H7 (cell line): ENCODE results near the gene ADGRL1. TPM values are rescaled to one million over a fixed set of nuclear protein-coding genes. Genes with fewer than 3 reads are reported as not detected.
"Not testable (repeated sequence)": the region's sequence is repeated elsewhere in the genome, so short reads cannot be mapped to it uniquely, and the experiment has no call there.

ENCODE experiments used
- DNase-seq: peaks from one replicate; pipeline ENCODE4 v3.0.0; 2012
- H3K27me3 ChIP-seq: 2 replicates; pipeline ENCODE4 v1.6.0; 2011; ENCODE audit warnings: mild to moderate bottlenecking, low read length; ENCODE audit not compliant: control insufficient read depth, insufficient read depth
- H3K36me3 ChIP-seq: replicated peaks from 2 replicates; pipeline ENCODE4 v1.5.1; 2011; ENCODE audit warnings: low read length; ENCODE audit not compliant: control insufficient read depth, insufficient read depth
- H3K4me3 ChIP-seq: 2 replicates; pipeline ENCODE4 v1.5.1; 2011; ENCODE audit warnings: low read depth, mild to moderate bottlenecking, control low read depth, low read length, moderate library complexity; ENCODE audit not compliant: insufficient read depth
- total RNA-seq: library from RNA; depleted of rRNA; stranded (reverse); fragments of >200 nt; shearing (Covaris generic); gene quantifications from 2 replicates; pipeline ENCODE4 v1.2.3, GENCODE V29; 2014

ADGRL1 gene
- total RNA-seq, 1 experiment from 2014 or later, result 60.7 TPM

DNA sequence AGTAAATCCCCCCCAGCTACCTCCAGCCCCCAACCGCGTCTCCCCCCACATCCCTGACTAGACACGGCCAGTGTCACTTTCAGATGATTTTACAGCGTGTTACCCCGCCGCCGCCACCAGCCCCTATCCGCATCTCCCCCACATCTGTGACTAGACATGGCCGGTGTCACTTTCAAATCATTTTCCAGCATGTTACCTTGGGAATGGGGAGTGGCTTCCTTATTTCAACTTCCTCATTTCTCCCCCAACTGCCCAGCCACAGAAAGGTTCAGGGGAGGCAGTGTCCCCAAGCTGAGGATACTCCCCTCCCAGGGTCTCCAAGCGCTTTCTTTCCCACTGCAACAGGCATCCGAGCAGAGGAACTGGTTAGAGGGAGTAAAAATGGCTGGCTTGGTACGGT lies 18.4 kb downstream of the ADGRL1 start:
- DNase-seq, result no peak
- Histone ChIP-seq H3K36me3 (peaks cover 1% of the 10 kb centered on the region), H3K4me3 (no peak overlapping the region), H3K27me3 (no peaks in the 10 kb centered on the region)

DNA sequence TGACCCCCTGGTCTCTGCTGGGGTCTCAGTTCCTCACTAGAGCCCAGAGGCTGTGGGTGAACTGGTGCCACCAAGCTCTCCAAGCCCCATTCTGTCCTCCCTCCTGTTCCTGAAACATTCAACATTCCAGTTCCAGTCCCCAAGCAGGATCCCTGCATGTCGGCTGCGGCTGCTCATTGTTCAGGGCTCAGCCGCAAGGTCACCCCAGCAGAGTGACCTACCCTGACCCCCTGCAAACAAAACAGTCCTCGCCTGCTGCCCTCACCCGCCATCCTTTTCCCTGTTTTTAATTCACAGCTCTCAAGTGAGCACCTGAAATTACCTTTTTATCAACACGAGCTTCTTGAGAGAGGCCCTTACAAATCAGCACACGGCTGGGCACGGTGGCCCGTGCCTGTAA lies 19.3 kb downstream of the ADGRL1 start:
- H3K4me3 ChIP-seq, H3K36me3 ChIP-seq, DNase-seq, H3K27me3 ChIP-seq: not testable (repeated sequence)

DNA sequence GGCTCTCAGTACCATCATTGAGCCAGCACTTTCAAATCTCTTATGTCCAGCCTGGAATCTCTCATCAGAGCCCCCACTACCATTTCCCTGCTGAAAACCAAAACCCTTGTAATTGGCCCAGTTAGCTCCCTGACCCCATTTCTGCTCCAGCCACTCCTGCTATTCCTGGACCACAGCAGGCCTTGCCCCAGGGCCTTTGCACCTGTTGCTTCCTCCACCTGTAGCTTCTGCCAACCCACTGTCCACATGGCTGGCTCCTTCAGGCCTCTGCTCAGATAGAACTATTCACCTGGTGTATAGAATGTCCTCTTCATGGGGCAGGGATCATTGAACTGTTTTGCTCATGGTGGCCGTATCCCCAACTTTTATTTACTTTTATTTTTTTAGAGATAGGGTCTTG lies 20.3 kb downstream of the ADGRL1 start:
- not testable (repeated sequence) for DNase-seq, H3K4me3 ChIP-seq, H3K27me3 ChIP-seq, H3K36me3 ChIP-seq

DNA sequence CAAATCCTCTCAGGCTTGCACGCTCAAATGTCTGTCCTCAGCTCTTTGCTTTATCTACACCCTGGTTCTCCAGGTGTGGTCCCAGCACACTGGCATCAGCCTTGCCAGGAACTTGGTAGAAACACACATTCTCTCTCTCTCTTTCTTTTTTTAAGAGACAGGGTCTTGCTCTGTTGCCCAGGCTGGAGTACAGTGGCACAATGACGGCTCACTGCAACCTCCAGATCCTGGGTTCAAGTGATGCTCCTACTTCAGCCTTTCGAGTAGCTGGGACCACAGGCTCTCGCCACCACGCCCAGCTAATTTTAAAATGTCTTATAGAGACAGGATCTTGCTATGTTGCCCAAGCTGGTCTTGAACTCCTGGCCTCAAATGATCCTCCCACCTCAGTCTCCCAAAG lies 20.8 kb downstream of the ADGRL1 start:
- H3K4me3 ChIP-seq, result no peak overlapping the region
- no peaks in the 10 kb centered on the region for H3K27me3 ChIP-seq
- H3K36me3 ChIP-seq, result peaks cover 1% of the 10 kb centered on the region
- no peak for DNase-seq

DNA sequence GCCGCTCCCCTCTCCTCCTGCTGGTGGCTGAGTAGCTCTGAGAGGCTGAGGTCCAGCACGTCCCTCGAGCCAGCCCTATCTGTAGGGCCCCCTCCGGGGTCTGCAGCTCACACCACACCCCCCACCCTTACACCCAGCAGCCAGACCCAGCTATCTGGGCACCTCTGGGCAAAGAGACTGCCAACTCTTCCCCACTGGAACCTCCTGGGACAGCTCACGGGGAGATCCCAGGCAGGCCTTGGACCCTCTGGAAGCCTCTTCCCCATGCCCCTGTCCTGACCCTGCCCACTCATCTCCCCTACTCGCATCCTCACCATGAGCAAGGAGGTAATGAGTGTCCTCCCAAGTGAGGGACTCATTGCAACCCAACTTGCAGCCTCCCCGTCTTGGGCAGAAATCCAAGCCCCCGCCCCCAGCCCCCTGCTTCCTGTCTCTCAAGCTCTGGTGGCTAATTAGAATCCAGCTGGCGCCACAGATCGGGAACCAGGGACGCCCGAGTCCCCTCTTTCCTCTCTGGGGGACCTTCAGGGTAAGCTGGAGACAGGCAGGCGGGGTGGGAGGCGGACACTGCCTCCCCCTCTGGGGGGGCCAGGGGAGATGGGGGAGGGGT lies 22.1 kb downstream of the ADGRL1 start:
- H3K4me3 ChIP-seq, result no peak overlapping the region
- H3K27me3 ChIP-seq, result no peaks in the 10 kb centered on the region
- H3K36me3 ChIP-seq, result peaks cover 2% of the 10 kb centered on the region; the same call in 1 of the 2 replicates
- peak; percentile 70 for DNase-seq

DNA sequence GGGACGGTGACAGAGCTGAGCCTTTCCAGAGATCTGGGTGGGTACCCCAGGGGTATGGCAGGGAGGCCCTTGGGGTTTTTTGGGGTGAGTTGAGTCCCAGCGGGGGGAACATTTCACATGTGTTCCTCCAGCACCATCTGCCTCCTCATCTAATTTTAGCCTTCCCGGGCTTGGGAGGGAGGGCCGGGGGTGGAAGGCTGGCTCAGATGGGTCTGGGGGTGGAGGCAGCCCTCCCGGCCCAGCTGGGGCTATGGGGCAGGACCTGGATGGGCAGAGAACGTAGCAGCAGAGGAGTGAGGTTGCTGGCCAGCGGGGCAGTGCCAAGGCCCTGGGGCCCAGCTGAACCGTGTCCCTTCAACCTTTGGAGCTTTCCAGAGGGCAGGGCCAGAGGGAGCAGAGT lies 23.5 kb downstream of the ADGRL1 start:
- no peaks in the 10 kb centered on the region for H3K27me3 ChIP-seq
- peak; percentile 53 for DNase-seq
- H3K36me3 ChIP-seq, result peaks cover 4% of the 10 kb centered on the region

DNA sequence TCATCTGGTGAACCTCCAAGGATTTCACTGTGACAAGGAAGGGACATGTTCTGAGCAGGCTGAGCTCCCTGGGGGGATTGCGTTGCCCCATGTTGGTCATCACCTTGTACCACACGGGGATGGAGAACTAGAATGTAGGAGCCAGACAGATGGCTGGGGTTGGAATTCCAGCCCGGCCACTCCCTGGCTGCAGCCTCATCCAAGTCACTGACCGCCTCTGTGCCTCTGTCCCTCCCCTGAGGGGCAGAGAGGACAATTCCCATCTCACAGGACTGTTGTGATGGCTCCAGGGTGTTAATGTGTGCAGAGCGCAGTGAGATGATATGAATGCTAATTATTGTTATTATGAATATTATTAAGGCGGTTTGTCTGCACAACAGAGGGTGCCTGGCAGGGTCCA lies 24.1 kb downstream of the ADGRL1 start:
- DNase-seq, result peak; percentile 16
- Histone ChIP-seq H3K36me3 (peaks cover 10% of the 10 kb centered on the region), H3K27me3 (no peaks in the 10 kb centered on the region), H3K4me3 (no peak overlapping the region)

More for the DNA sequence above, 23.5 kb downstream of the ADGRL1 start:
- H3K4me3 ChIP-seq, result no peak overlapping the region

DNA sequence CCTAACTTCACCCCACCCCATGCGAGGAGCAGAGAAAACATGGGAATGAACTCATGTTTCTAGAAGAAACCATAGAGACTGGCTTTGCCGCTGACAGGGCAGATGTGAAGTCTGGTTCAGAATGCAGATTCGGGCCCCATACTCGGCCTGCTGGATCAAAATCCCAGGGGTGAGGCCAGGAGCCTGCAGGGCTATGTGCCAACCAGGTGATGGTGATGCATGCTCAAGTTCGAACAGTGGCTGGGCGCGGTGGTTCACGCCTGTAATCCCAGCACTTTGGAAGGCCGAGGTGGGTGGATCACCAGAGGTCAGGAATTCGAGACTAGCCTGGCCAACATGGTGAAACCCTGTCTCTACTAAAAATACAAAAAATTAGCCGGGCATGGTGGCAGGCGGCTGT lies 24.8 kb downstream of the ADGRL1 start:
- peak; percentile 10 for DNase-seq
- H3K36me3 ChIP-seq, result peaks cover 12% of the 10 kb centered on the region
- H3K4me3 ChIP-seq, H3K27me3 ChIP-seq: not testable (repeated sequence)

DNA sequence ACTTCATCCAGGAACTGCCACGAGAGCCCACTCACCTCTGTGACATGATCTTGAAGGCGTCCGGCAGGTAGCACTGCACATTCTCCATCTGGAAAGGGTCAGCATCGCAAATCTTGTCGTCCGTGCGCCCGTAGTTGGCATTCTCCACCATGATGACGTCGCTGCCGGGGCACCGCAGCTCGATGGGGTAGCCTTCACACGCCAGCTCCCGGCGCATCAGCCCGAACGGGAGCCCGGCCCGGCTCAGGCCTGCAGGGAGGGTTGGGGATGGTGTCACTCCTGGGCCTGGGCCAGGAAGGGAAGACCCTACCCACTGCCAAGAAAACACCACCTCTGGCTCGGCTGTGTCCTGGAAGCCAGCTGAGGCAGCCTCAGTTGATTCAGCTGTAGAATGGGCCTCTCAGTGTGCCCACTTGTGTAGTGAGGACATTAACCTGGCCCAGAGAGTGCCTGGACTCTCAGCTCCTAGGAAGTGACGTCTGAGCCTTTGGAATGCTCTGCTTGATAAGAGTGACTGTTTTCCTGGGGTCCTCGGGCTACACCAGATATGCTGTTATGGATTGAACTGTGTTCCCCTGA lies 28.4 kb downstream of the ADGRL1 start:
- H3K36me3 ChIP-seq, result peaks cover 28% of the 10 kb centered on the region
- no peak overlapping the region for H3K4me3 ChIP-seq
- H3K27me3 ChIP-seq, result no peaks in the 10 kb centered on the region
- DNase-seq, result peak; percentile 20

DNA sequence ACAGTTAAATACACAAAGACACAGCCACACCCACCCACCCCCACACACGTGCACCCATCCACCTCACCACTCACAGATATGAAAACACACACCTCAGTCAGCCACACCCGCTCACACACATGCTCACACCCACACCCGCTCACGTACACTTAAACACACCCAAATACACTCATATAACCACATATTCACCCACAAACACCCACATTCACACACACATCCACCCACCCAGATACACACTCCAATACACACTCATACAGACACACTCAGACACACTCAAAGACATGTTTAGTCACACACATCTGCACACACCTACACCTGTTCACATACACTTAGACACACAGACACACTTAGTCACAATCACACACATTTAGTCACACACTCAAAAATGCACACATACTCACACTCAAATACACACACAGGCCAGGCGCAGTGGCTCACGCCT lies 30.6 kb downstream of the ADGRL1 start:
- no peak overlapping the region for H3K4me3 ChIP-seq
- DNase-seq, result no peak
- peaks cover 44% of the 10 kb centered on the region for H3K36me3 ChIP-seq
- no peaks in the 10 kb centered on the region for H3K27me3 ChIP-seq

DNA sequence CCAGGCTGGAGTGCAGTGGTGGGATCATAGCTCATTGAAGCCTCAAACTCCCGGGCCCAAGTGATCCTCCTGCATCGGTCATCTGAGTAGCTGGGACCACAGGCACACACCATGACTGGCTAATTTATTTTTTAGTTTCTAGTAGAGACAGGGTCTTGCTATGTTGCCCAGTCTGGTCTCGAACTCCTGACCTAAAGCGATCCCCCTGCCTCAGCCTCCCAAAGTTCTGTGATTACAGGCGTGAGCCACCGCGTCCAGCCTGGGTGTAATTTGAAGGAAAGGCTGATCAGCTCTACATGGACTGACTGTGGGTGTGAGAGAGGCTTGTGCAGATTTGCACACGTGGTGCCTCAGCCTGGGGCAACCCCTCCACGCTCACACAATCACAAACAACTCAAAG lies 31.1 kb downstream of the ADGRL1 start:
- no peak overlapping the region for H3K4me3 ChIP-seq
- no peaks in the 10 kb centered on the region for H3K27me3 ChIP-seq
- no peak for DNase-seq
- H3K36me3 ChIP-seq, result peaks cover 48% of the 10 kb centered on the region

DNA sequence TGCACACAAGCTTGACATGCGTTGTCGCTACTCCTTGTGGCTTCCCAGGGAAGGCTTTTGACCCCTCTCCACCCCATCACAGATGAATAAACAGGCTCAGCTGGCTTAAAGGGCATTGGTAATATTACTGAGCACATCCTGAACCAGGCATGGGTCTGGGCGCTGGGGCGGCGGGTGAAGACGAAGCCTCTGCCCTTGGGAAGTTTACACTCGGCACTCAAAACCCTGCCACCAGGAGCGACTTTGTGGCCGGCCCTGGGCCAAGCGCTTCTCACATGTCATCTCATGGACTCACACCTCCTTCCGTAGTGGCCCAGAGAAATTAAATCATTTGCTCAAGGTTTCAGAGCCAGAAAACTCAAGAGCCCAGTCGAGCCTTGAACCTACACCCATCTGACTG lies 37.0 kb downstream of the ADGRL1 start:
- no peak overlapping the region for H3K4me3 ChIP-seq
- DNase-seq, result no peak
- peaks cover 33% of the 10 kb centered on the region for H3K36me3 ChIP-seq
- H3K27me3 ChIP-seq, result no peaks in the 10 kb centered on the region

DNA sequence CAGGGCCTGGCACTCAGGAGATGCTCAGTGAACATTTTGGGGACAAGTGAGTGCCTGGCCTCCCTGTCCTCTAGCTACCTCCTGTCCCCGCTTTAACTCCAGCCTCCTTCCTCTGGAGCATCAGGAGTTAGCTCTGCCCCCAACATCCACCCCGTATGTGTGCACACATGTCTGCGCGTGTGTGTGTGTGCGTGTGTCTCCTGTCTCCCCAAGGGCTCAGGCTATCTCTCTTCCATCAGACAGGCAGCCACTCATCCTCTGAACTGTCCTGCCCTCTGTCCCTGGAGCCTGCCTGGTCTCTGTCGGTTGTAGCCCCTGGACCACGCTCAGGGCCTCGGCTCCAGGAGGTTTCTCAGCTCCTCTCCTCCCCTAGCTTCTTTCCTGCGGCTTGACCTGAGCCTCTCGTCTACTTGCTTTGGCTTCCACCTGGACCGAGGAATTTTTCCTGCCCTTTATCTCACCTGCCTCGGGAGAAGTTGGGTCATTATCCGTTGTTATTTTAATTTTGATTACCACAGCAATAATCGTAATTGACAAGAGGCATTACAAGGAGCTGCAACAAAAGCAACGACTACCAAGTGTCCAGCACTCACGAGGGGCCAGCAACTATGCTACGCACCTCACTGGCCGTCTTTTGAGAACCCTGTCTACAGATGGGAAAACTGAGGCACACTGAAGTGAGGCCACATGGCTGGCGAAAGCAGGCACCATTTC lies 37.6 kb downstream of the ADGRL1 start:
- Histone ChIP-seq H3K36me3 (peaks cover 30% of the 10 kb centered on the region), H3K27me3 (no peaks in the 10 kb centered on the region), H3K4me3 (no peak overlapping the region)
- peak; percentile 33 for DNase-seq

DNA sequence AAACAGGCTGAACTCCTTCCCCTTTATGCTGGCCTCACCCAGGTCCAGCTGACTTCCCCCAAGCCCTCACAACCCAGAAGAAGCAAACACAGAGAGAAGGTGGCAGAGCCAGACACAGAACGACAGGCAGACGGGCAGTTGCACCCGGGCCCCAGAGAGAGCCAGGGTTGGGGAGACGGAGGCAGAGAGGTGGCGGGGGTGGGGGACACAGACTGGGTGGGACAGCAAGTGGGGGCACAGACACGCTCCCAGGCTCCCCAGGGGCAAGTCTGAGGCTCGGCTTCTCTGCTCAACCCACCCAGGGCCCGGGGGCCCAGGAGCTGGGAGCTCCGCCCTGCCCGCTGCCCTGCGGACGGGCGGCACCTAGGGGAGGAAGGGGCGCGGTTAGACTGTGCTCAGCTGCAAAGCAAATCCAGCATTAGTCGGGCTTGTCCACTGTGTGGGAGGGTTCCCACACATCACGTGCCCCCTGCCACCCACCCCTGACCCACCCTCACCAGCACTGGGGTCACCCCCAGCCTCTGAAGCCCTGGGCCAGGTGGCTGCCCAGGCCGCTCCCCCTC lies 38.3 kb downstream of the ADGRL1 start:
- peak; percentile 61 for DNase-seq
- Histone ChIP-seq H3K4me3 (no peak overlapping the region), H3K36me3 (peaks cover 30% of the 10 kb centered on the region), H3K27me3 (no peaks in the 10 kb centered on the region)

DNA sequence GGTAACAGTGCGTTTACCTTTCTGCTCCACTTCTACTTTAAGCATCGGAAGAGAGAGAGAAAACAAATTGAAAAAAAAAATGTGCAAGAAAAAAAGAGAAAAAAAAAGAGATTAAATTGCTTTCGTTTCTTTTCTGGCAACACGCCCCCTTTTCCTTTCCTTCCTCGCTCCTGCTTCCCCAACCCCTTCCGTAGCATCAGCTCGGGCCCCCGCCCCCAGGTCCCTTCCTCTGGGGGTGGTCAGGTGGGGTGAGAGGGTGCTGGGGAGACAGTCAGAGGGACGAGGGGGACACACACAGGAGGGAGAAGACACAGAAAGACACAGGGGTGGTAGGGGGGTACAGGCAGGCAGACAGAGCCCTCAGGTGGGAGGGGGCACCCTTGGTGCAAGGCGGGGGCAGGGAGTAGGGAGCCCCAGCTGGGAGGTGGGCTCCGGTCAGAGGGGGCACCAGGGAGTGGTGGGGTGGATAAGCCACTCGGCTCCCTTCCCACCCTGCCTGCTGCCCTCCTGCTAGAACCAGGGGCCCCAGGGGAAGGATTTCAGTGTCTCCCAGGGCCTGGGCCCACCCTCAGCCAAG lies 38.9 kb downstream of the ADGRL1 start:
- Histone ChIP-seq H3K4me3 (no peak overlapping the region), H3K36me3 (peaks cover 31% of the 10 kb centered on the region), H3K27me3 (no peaks in the 10 kb centered on the region)
- DNase-seq, result peak; percentile 50
